HG03108 (cell line): ENCODE data around the gene FOSL2.

Experiments
- ATAC-seq: cut with Tn5 transposase; IDR thresholded peaks from one replicate; pipeline ENCODE4 v1.9.1; 2021; ENCODE audit warnings: moderate library complexity; ENCODE audit not compliant: unreplicated experiment

Gene FOSL2

GRCh38 chr2:28430377-28430765 lies 37.7 kb downstream of the FOSL2 start:
- no peak for ATAC-seq

- ATAC-seq: no peak
Observed at GRCh38 chr2:28430788-28431418, 38.2 kb downstream of the FOSL2 start.

- no peak for ATAC-seq
Observed at GRCh38 chr2:28431741-28432140, 39.1 kb downstream of the FOSL2 start.

GRCh38 chr2:28432362-28432761 lies 39.7 kb downstream of the FOSL2 start:
- no peak for ATAC-seq

GRCh38 chr2:28433215-28433614 lies 40.6 kb downstream of the FOSL2 start:
- no peak for ATAC-seq

- ATAC-seq: no peak
Observed at GRCh38 chr2:28433935-28434599, 41.4 kb downstream of the FOSL2 start.

GRCh38 chr2:28434600-28434989 lies 41.9 kb downstream of the FOSL2 start:
- ATAC-seq: no peak

- ATAC-seq: no peak
Observed at GRCh38 chr2:28435241-28435640, 42.6 kb downstream of the FOSL2 start.

- ATAC-seq: no peak
Observed at GRCh38 chr2:28435814-28436351, 43.2 kb downstream of the FOSL2 start.

- ATAC-seq: no peak
Observed at GRCh38 chr2:28436525-28437051, 43.9 kb downstream of the FOSL2 start.

- no peak for ATAC-seq
Observed at GRCh38 chr2:28437149-28437835, 44.6 kb downstream of the FOSL2 start.

GRCh38 chr2:28437918-28438317 lies 45.3 kb downstream of the FOSL2 start:
- no peak for ATAC-seq

- ATAC-seq: no peak
Observed at GRCh38 chr2:28438532-28439063, 45.9 kb downstream of the FOSL2 start.

GRCh38 chr2:28439127-28439526 lies 46.5 kb downstream of the FOSL2 start:
- no peak for ATAC-seq

- no peak for ATAC-seq
Observed at GRCh38 chr2:28439763-28440162, 47.1 kb downstream of the FOSL2 start.

GRCh38 chr2:28442328-28442727 lies 49.7 kb downstream of the FOSL2 start:
- ATAC-seq: no peak

GRCh38 chr2:28444956-28445355 lies 52.3 kb downstream of the FOSL2 start:
- ATAC-seq: no peak

GRCh38 chr2:28445448-28446258 lies 53.0 kb downstream of the FOSL2 start:
- no peak for ATAC-seq

- no peak for ATAC-seq
Observed at GRCh38 chr2:28446531-28446930, 53.9 kb downstream of the FOSL2 start.

- no peak for ATAC-seq
Observed at GRCh38 chr2:28447086-28447485, 54.4 kb downstream of the FOSL2 start.
